ENCODE results near the gene PPP6C.
"Not testable (repeated sequence)": the region's sequence is repeated elsewhere in the genome, so short reads cannot be mapped to it uniquely, and the experiment has no call there.

The PPP6C gene

GRCh38 chr9:125181756-125182155 is 7.8 kb downstream of the PPP6C start:
- not testable (repeated sequence) for DNase-seq

- DNase-seq = no peak
Measured at GRCh38 chr9:125180876-125181275, 8.7 kb downstream of the PPP6C start.

- DNase-seq = not testable (repeated sequence)
Measured at GRCh38 chr9:125179776-125180175, 9.8 kb downstream of the PPP6C start.

- DNase-seq = no peak
Measured at GRCh38 chr9:125177888-125178287, 11.7 kb downstream of the PPP6C start.

- no peak for DNase-seq
Measured at GRCh38 chr9:125176636-125177035, 13.0 kb downstream of the PPP6C start.

- DNase-seq = no peak
Measured at GRCh38 chr9:125172031-125172755, 17.4 kb downstream of the PPP6C start.

- DNase-seq = no peak
Measured at GRCh38 chr9:125169895-125170294, 19.7 kb downstream of the PPP6C start.

- no peak for DNase-seq
Measured at GRCh38 chr9:125166762-125167161, 22.8 kb downstream of the PPP6C start.

GRCh38 chr9:125162891-125163290 is 26.7 kb downstream of the PPP6C start:
- not testable (repeated sequence) for DNase-seq

GRCh38 chr9:125161284-125161918 is 28.2 kb downstream of the PPP6C start:
- no peak for DNase-seq

GRCh38 chr9:125160750-125161149 is 28.9 kb downstream of the PPP6C start:
- DNase-seq = no peak

GRCh38 chr9:125156551-125156950 is 33.1 kb downstream of the PPP6C start:
- no peak for DNase-seq

GRCh38 chr9:125153712-125154367 is 35.8 kb downstream of the PPP6C start:
- no peak for DNase-seq

- DNase-seq = no peak
Measured at GRCh38 chr9:125151730-125152129, 37.9 kb downstream of the PPP6C start.

- DNase-seq = no peak
Measured at GRCh38 chr9:125150349-125151245, 39.0 kb downstream of the PPP6C start.

- no peak for DNase-seq
Measured at GRCh38 chr9:125147401-125147951, 42.1 kb downstream of the PPP6C start.

GRCh38 chr9:125146247-125146646 is 43.4 kb downstream of the PPP6C start:
- DNase-seq = no peak

- no peak for DNase-seq
Measured at GRCh38 chr9:125145425-125145824, 44.2 kb downstream of the PPP6C start.

- DNase-seq = peak; percentile 99
Measured at GRCh38 chr9:125143377-125144090, 46.1 kb downstream of the PPP6C start, which contains the start of gene SCAI. SCAI (minus strand) TSS chr9:125143528; CDS start chr9:125143437, 91 bp downstream.

- DNase-seq = no peak
Measured at GRCh38 chr9:125142560-125143376, 46.8 kb downstream of the PPP6C start.

- no peak for DNase-seq
Measured at GRCh38 chr9:125141751-125142150, 47.9 kb downstream of the PPP6C start.

All from right hindlimb (tissue), 1 donor.